GM15510 (cell line): ENCODE data around the gene RUNDC3A.

Source experiments
- POLR2A ChIP-seq: IDR thresholded peaks from 3 replicates; pipeline ENCODE4 v1.6.1; 2011; ENCODE audit warnings: borderline replicate concordance; ENCODE audit not compliant: insufficient read length; ENCODE audit errors: extremely low read depth

RUNDC3A gene

GRCh38 chr17:44323359-44324091 lies 15.1 kb downstream of the RUNDC3A start:
- no peak for TF ChIP-seq POLR2A

GRCh38 chr17:44324092-44324570 lies 15.7 kb downstream of the RUNDC3A start:
- no peak for TF ChIP-seq POLR2A

- peak; percentile 91 for TF ChIP-seq POLR2A
Measured at GRCh38 chr17:44324571-44325275, 16.3 kb downstream of the RUNDC3A start, which contains the start of gene SLC25A39. Gene SLC25A39 (minus strand): TSS chr17:44324823. CDS start chr17:44323562, 1,261 bp downstream.

GRCh38 chr17:44326861-44327444 lies 18.6 kb downstream of the RUNDC3A start:
- TF ChIP-seq POLR2A, result peak; percentile 59

- no peak for TF ChIP-seq POLR2A
Measured at GRCh38 chr17:44327715-44328449, 19.5 kb downstream of the RUNDC3A start.

- TF ChIP-seq POLR2A, result no peak
Measured at GRCh38 chr17:44331249-44331760, 22.9 kb downstream of the RUNDC3A start.

GRCh38 chr17:44333371-44333770 lies 25.0 kb downstream of the RUNDC3A start:
- TF ChIP-seq POLR2A, result no peak

- TF ChIP-seq POLR2A, result no peak
Measured at GRCh38 chr17:44334315-44334714, 25.9 kb downstream of the RUNDC3A start.

- no peak for TF ChIP-seq POLR2A
Measured at GRCh38 chr17:44334727-44335126, 26.3 kb downstream of the RUNDC3A start.

GRCh38 chr17:44335564-44335963 lies 27.2 kb downstream of the RUNDC3A start:
- no peak for TF ChIP-seq POLR2A

GRCh38 chr17:44335968-44336367 lies 27.6 kb downstream of the RUNDC3A start:
- TF ChIP-seq POLR2A, result no peak

- no peak for TF ChIP-seq POLR2A
Measured at GRCh38 chr17:44338702-44339101, 30.3 kb downstream of the RUNDC3A start.

- TF ChIP-seq POLR2A, result no peak
Measured at GRCh38 chr17:44343510-44344209, 35.3 kb downstream of the RUNDC3A start.

- peak; percentile 93 for TF ChIP-seq POLR2A
Measured at GRCh38 chr17:44344939-44345453, 36.6 kb downstream of the RUNDC3A start, which contains the start of gene GRN. Gene GRN (plus strand): TSS chr17:44345302. CDS start chr17:44349165, 3,863 bp downstream.
